K562 (cell line): ENCODE results near the gene HSPA1L. TPM values are rescaled to one million over a fixed set of nuclear protein-coding genes. Genes with fewer than 3 reads are reported as not detected.

Experiments used
- ELF2 ChIP-seq: fragments of 250-450 bp; sonication (Bioruptor Pico); IDR thresholded peaks from 2 replicates; pipeline ENCODE4 v1.5.0; 2021; ENCODE audit warnings: mild to moderate bottlenecking
- FOSL1 ChIP-seq: fragments of 200-800 bp; sonication (Bioruptor generic); conservative IDR thresholded peaks from 2 replicates; pipeline ENCODE4 v1.6.1; 2016; ENCODE audit warnings: missing genetic modification characterization, missing compliant biosample characterization
- FOXM1 ChIP-seq, 2 experiments: fragments of 450-650 bp in 1 of 2; sonication (generic) in 1 of 2; formaldehyde crosslinking in 1 of 2; IDR thresholded peaks; 2 replicates each; pipeline versions ENCODE4 v1.6.1 to v1.9.0; 2017 to 2022; ENCODE audit warnings: low read depth in 2 of 2, mild to moderate bottlenecking in 2 of 2, missing genetic modification reagents in 1 of 2, moderate library complexity in 1 of 2
- HOMEZ ChIP-seq: fragments of 250-450 bp; sonication (Bioruptor Pico); IDR thresholded peaks from 2 replicates; pipeline ENCODE4 v1.4.0; 2020; ENCODE audit warnings: mild to moderate bottlenecking, moderate library complexity
- KLF10 ChIP-seq: fragments of 250-450 bp; sonication (Bioruptor Pico); IDR thresholded peaks from 2 replicates; pipeline ENCODE4 v1.6.1; 2021; ENCODE audit warnings: matching md5 sums
- L3MBTL2 ChIP-seq: fragments of 450-650 bp; IDR thresholded peaks from 2 replicates; pipeline ENCODE4 v1.6.1; 2016; ENCODE audit warnings: mild to moderate bottlenecking, moderate library complexity
- OTX1 ChIP-seq: fragments of 450-650 bp; formaldehyde crosslinking; IDR thresholded peaks from 2 replicates; pipeline ENCODE4 v1.4.0; 2022; ENCODE audit warnings: mild to moderate bottlenecking
- PHB2 ChIP-seq: fragments of 450-650 bp; IDR thresholded peaks from 2 replicates; pipeline ENCODE4 v1.6.1; 2017; ENCODE audit warnings: low read depth
- POLR2AphosphoS5 ChIP-seq: IDR thresholded peaks from 2 replicates; pipeline ENCODE4 v1.6.1; 2011; ENCODE audit warnings: mild to moderate bottlenecking, low read depth, low read length, moderate library complexity; ENCODE audit not compliant: control insufficient read depth, insufficient read depth
- POLR2G ChIP-seq: fragments of 200-400 bp; formaldehyde crosslinking; IDR thresholded peaks from 2 replicates; pipeline ENCODE4 v1.6.1; 2017; ENCODE audit warnings: low read depth, mild to moderate bottlenecking, antibody characterized with exemption, low read length, moderate library complexity
- PREB ChIP-seq: sonication (generic); formaldehyde crosslinking; IDR thresholded peaks from 2 replicates; pipeline ENCODE4 v1.8.1; 2023; ENCODE audit warnings: mild to moderate bottlenecking, missing genetic modification reagents
- RBM34 ChIP-seq: fragments of 200-400 bp; formaldehyde crosslinking; IDR thresholded peaks from 2 replicates; pipeline ENCODE4 v1.6.1; 2018; ENCODE audit warnings: low read length, borderline replicate concordance; ENCODE audit not compliant: insufficient read depth
- SOX6 ChIP-seq: fragments of 450-650 bp; IDR thresholded peaks from 2 replicates; pipeline ENCODE4 v1.6.1; 2014; ENCODE audit warnings: mild to moderate bottlenecking
- ZBTB26 ChIP-seq: fragments of 450-650 bp; formaldehyde crosslinking; IDR thresholded peaks from 2 replicates; pipeline ENCODE4 v1.4.0; 2022; ENCODE audit warnings: missing genetic modification characterization
- ZNF311 ChIP-seq: fragments of 250-450 bp; sonication (Bioruptor Pico); IDR thresholded peaks from 2 replicates; pipeline ENCODE4 v1.4.0; 2020; ENCODE audit warnings: mild to moderate bottlenecking, moderate library complexity
- ZNF586 ChIP-seq: fragments of 450-650 bp; formaldehyde crosslinking; conservative IDR thresholded peaks from 2 replicates; pipeline ENCODE4 v1.4.0; 2020; ENCODE audit warnings: mild to moderate bottlenecking, moderate library complexity
- ZNF695 ChIP-seq: fragments of 450-650 bp; formaldehyde crosslinking; IDR thresholded peaks from 2 replicates; pipeline ENCODE4 v1.4.0; 2020; ENCODE audit warnings: mild to moderate bottlenecking, moderate library complexity
- ZNF696 ChIP-seq: fragments of 250-450 bp; sonication (Bioruptor Pico); conservative IDR thresholded peaks from 2 replicates; pipeline ENCODE4 v1.4.0; 2020; ENCODE audit warnings: mild to moderate bottlenecking, moderate library complexity
- ZNF77 ChIP-seq: fragments of 250-450 bp; sonication (Bioruptor Pico); IDR thresholded peaks from 2 replicates; pipeline ENCODE4 v1.5.0; 2020
- ZZZ3 ChIP-seq: fragments of 450-650 bp; IDR thresholded peaks from 2 replicates; pipeline ENCODE4 v1.6.1; 2016; ENCODE audit warnings: antibody characterized with exemption, mild to moderate bottlenecking, moderate library complexity
- polyA plus RNA-seq, 8 experiments: library from polyadenylated mRNA; depleted of rRNA in 4 of 8; stranded (reverse) in 5 of 8; unstranded in 3 of 8; fragments of >200 nt; fragmentation: Nextera tagmentation in 2 of 8; fragmentation: Illumina TruSeq in 1 of 8; extraction: Ambion mirVana in 2 of 8; extraction: Trizol in 1 of 8; gene quantifications; 2 replicates each; pipeline versions ENCODE4 v1.2.1 to v1.2.3, GENCODE V29; 2011 to 2014; ENCODE audit warnings: inconsistent platforms in 1 of 8, missing spikeins in 1 of 8
- total RNA-seq, 7 experiments: library from RNA; depleted of rRNA in 6 of 7; stranded (reverse); fragments of >200 nt in 6 of 7; fragmentation: Illumina TruSeq in 2 of 7; extraction: Trizol in 2 of 7; gene quantifications; 2 replicates each; pipeline versions ENCODE4 v1.2.1 to v1.2.3, GENCODE V29; 2011 to 2021; ENCODE audit warnings: low replicate concordance in 1 of 7

Gene HSPA1L
- total and polyA plus RNA-seq, 9 of the 15 experiments (the other 6 are each of a cell fraction or from before 2014, with no cell fraction given): 0.14 to 2.1 (median 1.3) TPM

- TF ChIP-seq SOX6 (no peak; the same call in 1 of the 2 replicates), ZNF695 (CRISPR knock-in tag) (no peak), ZZZ3 (no peak), OTX1 (0 out of 2 replicates have a peak, but pooled peaks have one; percentile 21), POLR2AphosphoS5 (0 out of 2 replicates have a peak, but pooled peaks have one; percentile 31), FOXM1 (IDR thresholded peaks at IDR 0.05; ENCODE audit: low read depth) (no peak), FOXM1 (CRISPR knock-in tag; IDR thresholded peaks at IDR 0.05; ENCODE audit: low read depth) (no peak), PHB2 (no peak; the same call in 1 of the 2 replicates), ZNF696 (CRISPR knock-in tag) (no peak), ZNF311 (CRISPR knock-in tag) (no peak), HOMEZ (no peak), FOSL1 (tag) (no peak), POLR2G (0 out of 2 replicates have a peak, but pooled peaks have one; percentile 37), PREB (CRISPR knock-in tag) (no peak), L3MBTL2 (no peak), ZNF586 (no peak), ZNF77 (CRISPR knock-in tag) (no peak), ELF2 (CRISPR knock-in tag) (no peak), RBM34 (no peak), KLF10 (CRISPR knock-in tag) (no peak), ZBTB26 (no peak)
Measured at GRCh38 chr6:31830886-31831335, 15.8 kb upstream of the HSPA1L start (continued).
